HTERT RPE-1 (cell line): ENCODE data around the gene FBXL17.

Source experiments
- in situ Hi-C: fragments of 300-500 bp; cut with MboI; formaldehyde crosslinking; loops from 4 replicates; pipeline ENCODE4 v1.14.3; 2020; ENCODE audit warnings: low sequenced_read_pairs

The FBXL17 gene

GRCh38 chr5:107871023-107871422 lies 510.9 kb downstream of the FBXL17 start:
- in situ Hi-C loops, result no loop called here

GRCh38 chr5:107869438-107870115 lies 512.3 kb downstream of the FBXL17 start:
- in situ Hi-C loops, result no loop called here

GRCh38 chr5:107868650-107869409 lies 513.1 kb downstream of the FBXL17 start:
- in situ Hi-C loops, result no loop called here

GRCh38 chr5:107867266-107867665 lies 514.6 kb downstream of the FBXL17 start:
- in situ Hi-C loops, result no loop called here

GRCh38 chr5:107864793-107865192 lies 517.1 kb downstream of the FBXL17 start:
- in situ Hi-C loops, result no loop called here

- in situ Hi-C loops, result no loop called here
Measured at GRCh38 chr5:107863125-107863524, 518.8 kb downstream of the FBXL17 start.

- in situ Hi-C loops, result no loop called here
Measured at GRCh38 chr5:107861565-107861964, 520.3 kb downstream of the FBXL17 start.

GRCh38 chr5:107860044-107860443 lies 521.9 kb downstream of the FBXL17 start:
- in situ Hi-C loops, result no loop called here

- in situ Hi-C loops, result no loop called here
Measured at GRCh38 chr5:107858788-107859187, 523.1 kb downstream of the FBXL17 start.

- in situ Hi-C loops, result no loop called here
Measured at GRCh38 chr5:107858324-107858723, 523.6 kb downstream of the FBXL17 start.

GRCh38 chr5:107857785-107858184 lies 524.1 kb downstream of the FBXL17 start:
- in situ Hi-C loops, result no loop called here

- in situ Hi-C loops, result no loop called here
Measured at GRCh38 chr5:107855171-107855570, 526.7 kb downstream of the FBXL17 start.

- in situ Hi-C loops, result no loop called here
Measured at GRCh38 chr5:107853696-107854095, 528.2 kb downstream of the FBXL17 start.

GRCh38 chr5:107853031-107853430 lies 528.9 kb downstream of the FBXL17 start:
- in situ Hi-C loops, result no loop called here

GRCh38 chr5:107849118-107849517 lies 532.8 kb downstream of the FBXL17 start:
- in situ Hi-C loops, result no loop called here

GRCh38 chr5:107840592-107840991 lies 541.3 kb downstream of the FBXL17 start:
- in situ Hi-C loops, result no loop called here

- in situ Hi-C loops, result no loop called here
Measured at GRCh38 chr5:107840161-107840560, 541.7 kb downstream of the FBXL17 start.

- in situ Hi-C loops, result no loop called here
Measured at GRCh38 chr5:107835096-107835495, 546.8 kb downstream of the FBXL17 start.

GRCh38 chr5:107832746-107833145 lies 549.2 kb downstream of the FBXL17 start:
- in situ Hi-C loops, result no loop called here

- in situ Hi-C loops, result no loop called here
Measured at GRCh38 chr5:107831612-107832395, 550.1 kb downstream of the FBXL17 start.

GRCh38 chr5:107830750-107831149 lies 551.1 kb downstream of the FBXL17 start:
- in situ Hi-C loops, result no loop called here
